ENCODE measurements around the gene SPATA19. TPM values are rescaled to one million over a fixed set of nuclear protein-coding genes. Genes with fewer than 3 reads are reported as not detected.

The SPATA19 gene
- total RNA-seq, 2 donors from 2014 or later = not detected

DNA sequence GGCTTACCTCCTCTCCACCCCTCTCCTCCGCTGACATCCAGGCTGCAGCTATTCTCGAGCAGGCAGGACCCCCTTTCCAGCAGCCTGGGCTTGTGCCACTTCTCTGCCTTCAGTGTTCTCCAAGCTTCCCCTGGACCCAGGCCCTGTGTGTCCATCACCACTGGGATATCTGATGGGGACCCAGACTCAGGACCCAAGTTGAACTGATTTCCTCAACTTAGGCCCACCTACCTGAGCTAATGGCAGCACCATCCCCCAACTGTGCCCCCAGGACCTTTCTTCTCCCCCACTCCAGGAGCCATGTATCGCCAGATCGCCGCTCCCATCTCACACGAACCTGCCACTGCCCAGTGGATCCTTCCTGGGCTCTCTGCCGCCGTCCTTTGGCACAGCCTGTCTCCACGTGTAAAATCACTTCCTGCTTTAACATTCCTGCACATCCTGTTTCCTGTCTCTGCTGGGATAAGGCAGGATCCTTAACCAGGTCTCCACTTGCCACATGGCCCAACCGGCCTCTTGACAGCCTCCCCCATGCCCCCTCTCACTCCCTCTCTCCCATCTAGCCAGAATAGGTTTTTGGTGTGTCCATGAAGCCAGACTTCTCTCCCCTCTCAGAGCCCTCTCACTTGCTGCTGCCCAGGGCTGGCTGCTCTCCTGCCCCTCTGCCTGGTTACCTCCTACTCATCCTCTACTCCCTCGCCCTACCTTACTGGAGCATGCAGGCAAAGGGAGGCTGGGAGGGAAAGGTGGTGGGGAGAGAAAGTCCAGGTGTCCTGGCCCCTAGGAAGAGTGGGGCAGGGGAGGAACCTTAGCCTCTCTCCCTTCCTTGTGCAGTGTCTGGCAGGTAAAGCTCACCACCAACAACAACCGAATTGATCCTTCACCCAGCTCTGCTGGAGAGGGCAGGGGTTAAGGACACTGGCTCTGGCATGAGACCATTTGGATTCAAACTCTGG, 9.4 kb downstream of the SPATA19 start:
- TF ChIP-seq, protein P1, sequence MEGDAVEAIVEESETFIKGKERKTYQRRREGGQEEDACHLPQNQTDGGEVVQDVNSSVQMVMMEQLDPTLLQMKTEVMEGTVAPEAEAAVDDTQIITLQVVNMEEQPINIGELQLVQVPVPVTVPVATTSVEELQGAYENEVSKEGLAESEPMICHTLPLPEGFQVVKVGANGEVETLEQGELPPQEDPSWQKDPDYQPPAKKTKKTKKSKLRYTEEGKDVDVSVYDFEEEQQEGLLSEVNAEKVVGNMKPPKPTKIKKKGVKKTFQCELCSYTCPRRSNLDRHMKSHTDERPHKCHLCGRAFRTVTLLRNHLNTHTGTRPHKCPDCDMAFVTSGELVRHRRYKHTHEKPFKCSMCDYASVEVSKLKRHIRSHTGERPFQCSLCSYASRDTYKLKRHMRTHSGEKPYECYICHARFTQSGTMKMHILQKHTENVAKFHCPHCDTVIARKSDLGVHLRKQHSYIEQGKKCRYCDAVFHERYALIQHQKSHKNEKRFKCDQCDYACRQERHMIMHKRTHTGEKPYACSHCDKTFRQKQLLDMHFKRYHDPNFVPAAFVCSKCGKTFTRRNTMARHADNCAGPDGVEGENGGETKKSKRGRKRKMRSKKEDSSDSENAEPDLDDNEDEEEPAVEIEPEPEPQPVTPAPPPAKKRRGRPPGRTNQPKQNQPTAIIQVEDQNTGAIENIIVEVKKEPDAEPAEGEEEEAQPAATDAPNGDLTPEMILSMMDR (IDR thresholded peaks at IDR 0.05) = no peak
- Histone ChIP-seq H3K4me1 (ENCODE audit: control insufficient read depth in 1 of 2, low read depth in 2 of 2) (no peaks in the 10 kb centered on the region), H3K27ac (no peak overlapping the region), H3K9me3 (no peaks in the 10 kb centered on the region), H3K36me3 (no peaks in the 10 kb centered on the region), H3K4me3 (no peak overlapping the region), H3K27me3 (replicated peaks; ENCODE audit: insufficient read depth) (no peaks in the 10 kb centered on the region)
- ATAC-seq (ENCODE audit: insufficient number of reproducible peaks, low FRiP score, low read depth) = no peak
- no peak for DNase-seq (ENCODE audit: low spot score)

GRCh38 chr11:133834682-133835592, 10.4 kb downstream of the SPATA19 start:
- TF ChIP-seq, protein P1 (IDR thresholded peaks at IDR 0.05) = peak; percentile 44
- DNase-seq (ENCODE audit: low spot score) (no peak), ATAC-seq (ENCODE audit: insufficient number of reproducible peaks, low FRiP score, low read depth) (no peak)
- no peaks in the 10 kb centered on the region for H3K9me3 ChIP-seq
- H3K27me3 ChIP-seq (replicated peaks; ENCODE audit: insufficient read depth) = no peaks in the 10 kb centered on the region
- no peak overlapping the region for H3K27ac ChIP-seq
- no peaks in the 10 kb centered on the region for H3K36me3 ChIP-seq
- no peak overlapping the region for H3K4me3 ChIP-seq
- no peaks in the 10 kb centered on the region for H3K4me1 ChIP-seq (ENCODE audit: control insufficient read depth in 1 of 2, low read depth in 2 of 2)

DNA sequence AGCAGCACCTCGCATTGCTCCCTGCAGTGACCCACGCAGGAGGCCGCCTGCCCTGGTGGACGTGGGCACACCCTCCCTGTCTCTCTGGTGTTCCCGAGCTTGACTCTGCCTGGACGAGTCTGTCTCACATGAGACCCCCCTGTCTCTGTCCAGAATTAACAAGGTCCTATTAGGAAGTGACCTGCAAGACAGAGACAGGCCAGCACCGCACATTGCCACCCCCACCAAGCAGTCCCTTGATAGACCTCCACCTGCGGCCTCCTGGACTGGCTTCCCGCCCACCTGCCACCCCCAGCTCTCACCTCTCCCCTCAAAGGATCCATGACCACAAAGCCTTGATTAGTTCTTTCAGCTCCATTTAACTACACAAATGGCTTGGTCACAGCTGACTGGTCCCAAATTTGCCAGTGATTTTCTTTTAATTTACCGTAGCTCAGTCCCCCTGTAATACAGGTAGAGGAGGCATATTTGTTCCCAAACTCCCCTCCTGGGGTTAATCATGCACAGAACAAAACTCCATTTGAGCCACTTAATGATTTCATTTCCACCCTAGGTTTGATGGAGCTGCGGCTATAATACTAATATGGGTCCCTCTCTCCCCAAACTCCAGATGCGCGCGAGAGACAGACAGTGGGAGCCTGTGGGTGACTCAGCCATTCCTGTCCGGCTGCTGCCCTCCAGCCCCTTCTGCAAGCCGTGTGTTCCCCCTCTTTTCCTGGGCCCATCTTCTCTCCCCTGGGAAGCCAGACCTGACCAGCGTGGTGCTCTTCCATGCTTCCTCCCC, 11.2 kb downstream of the SPATA19 start:
- TF ChIP-seq, protein P1 (IDR thresholded peaks at IDR 0.05) = no peak
- H3K4me1 ChIP-seq (ENCODE audit: control insufficient read depth in 1 of 2, low read depth in 2 of 2) = no peaks in the 10 kb centered on the region
- no peaks in the 10 kb centered on the region for H3K36me3 ChIP-seq
- ATAC-seq (ENCODE audit: insufficient number of reproducible peaks, low FRiP score, low read depth) (no peak), DNase-seq (ENCODE audit: low spot score) (no peak)
- H3K27ac ChIP-seq = no peak overlapping the region
- H3K4me3 ChIP-seq = no peak overlapping the region
- no peaks in the 10 kb centered on the region for H3K27me3 ChIP-seq (replicated peaks; ENCODE audit: insufficient read depth)
- no peaks in the 10 kb centered on the region for H3K9me3 ChIP-seq

DNA sequence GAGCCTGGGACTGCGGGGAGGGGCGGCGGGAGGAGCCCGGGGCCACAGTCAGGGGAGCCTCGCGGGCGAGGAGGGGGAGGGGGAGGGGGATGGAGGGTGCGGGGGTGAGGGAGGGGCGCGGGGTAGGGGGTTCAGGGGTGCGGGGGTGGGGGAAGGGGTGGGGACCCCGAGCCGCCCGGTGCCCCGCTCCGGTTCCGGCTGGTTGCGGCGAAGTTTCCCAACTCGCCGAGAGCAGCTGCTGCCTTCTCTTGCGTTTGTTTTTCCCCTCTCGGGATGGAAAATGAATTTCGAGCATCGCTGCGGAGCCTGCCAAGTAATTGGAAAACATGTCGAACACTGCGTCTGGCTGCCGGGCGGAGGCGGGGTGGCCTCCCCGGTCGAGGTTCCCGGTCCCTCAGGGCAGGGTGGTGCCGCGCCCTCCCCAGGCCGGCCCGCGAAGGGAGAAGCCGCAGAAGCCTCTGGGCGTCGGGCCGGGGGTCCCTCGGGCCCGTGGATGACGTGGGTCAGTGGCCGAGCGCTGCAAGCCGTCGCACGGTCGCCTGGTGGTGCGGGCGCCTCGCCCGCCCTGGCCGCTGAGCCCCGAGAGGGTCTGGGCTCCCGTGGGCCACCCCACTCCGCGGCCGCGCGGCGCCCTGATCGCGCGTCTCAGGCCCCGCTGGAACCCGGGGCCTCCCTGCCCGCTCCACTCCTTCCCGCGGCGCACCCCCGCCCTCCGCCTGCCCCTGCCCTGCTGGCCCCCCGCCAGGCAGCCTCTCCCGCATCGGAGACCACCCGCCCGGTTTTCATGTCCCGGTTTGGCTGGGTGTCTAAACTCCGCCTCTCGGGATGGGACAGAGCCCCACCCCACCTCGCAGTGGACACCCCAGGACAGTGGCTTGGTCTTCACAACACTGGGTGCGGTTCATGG, 12.1 kb downstream of the SPATA19 start:
- Histone ChIP-seq H3K4me1 (ENCODE audit: control insufficient read depth in 1 of 2, low read depth in 2 of 2) (no peaks in the 10 kb centered on the region), H3K36me3 (no peaks in the 10 kb centered on the region), H3K9me3 (no peaks in the 10 kb centered on the region), H3K4me3 (no peak overlapping the region), H3K27ac (no peak overlapping the region), H3K27me3 (replicated peaks; ENCODE audit: insufficient read depth) (no peaks in the 10 kb centered on the region)
- DNase-seq (ENCODE audit: low spot score) (no peak), ATAC-seq (ENCODE audit: insufficient number of reproducible peaks, low FRiP score, low read depth) (no peak)
- TF ChIP-seq, protein P1 (IDR thresholded peaks at IDR 0.05) = no peak
